Measurements from ENCODE around the gene CBFB.
"Not testable (repeated sequence)": the region's sequence is repeated elsewhere in the genome, so short reads cannot be mapped to it uniquely, and the experiment has no call there.

CBFB gene

GRCh38 chr16:67114793-67115192, 85.8 kb downstream of the CBFB start:
- Histone ChIP-seq H3K36me3 (ENCODE audit: insufficient read depth, low read length) (no peaks in the 10 kb centered on the region), H3K9me3 (ENCODE audit: insufficient read depth, low read depth, low read length) (no peaks in the 10 kb centered on the region), H3K27ac (ENCODE audit: low read depth, low read length) (no peak overlapping the region), H3K9ac (ENCODE audit: low read depth, low read length) (no peak overlapping the region), H3K4me3 (ENCODE audit: low read length) (no peak overlapping the region), H3K27me3 (ENCODE audit: insufficient read depth, low read length) (no peaks in the 10 kb centered on the region), H3K4me1 (ENCODE audit: insufficient read depth, low read length) (0 out of 2 replicates have a peak, but pooled peaks cover 3% of the 10 kb centered on the region)
- WGBS = 80% methylated on average over 2 of the region's 2 CpGs

GRCh38 chr16:67115639-67116038, 86.7 kb downstream of the CBFB start:
- no peaks in the 10 kb centered on the region for H3K9me3 ChIP-seq (ENCODE audit: insufficient read depth, low read depth, low read length)
- 0 out of 2 replicates have a peak, but pooled peaks cover 3% of the 10 kb centered on the region for H3K4me1 ChIP-seq (ENCODE audit: insufficient read depth, low read length)
- H3K9ac ChIP-seq (ENCODE audit: low read depth, low read length) = no peak overlapping the region
- H3K4me3 ChIP-seq (ENCODE audit: low read length) = no peak overlapping the region
- no peak overlapping the region for H3K27ac ChIP-seq (ENCODE audit: low read depth, low read length)
- WGBS = 90% methylated on average over 7 of the region's 7 CpGs
- H3K36me3 ChIP-seq (ENCODE audit: insufficient read depth, low read length) = peaks cover 5% of the 10 kb centered on the region; the same call in 1 of the 2 replicates
- H3K27me3 ChIP-seq (ENCODE audit: insufficient read depth, low read length) = no peaks in the 10 kb centered on the region

- peaks cover 9% of the 10 kb centered on the region for H3K36me3 ChIP-seq (ENCODE audit: insufficient read depth, low read length)
- no peak overlapping the region for H3K4me3 ChIP-seq (ENCODE audit: low read length)
- WGBS = 93% methylated on average over 13 of the region's 13 CpGs
- H3K9ac ChIP-seq (ENCODE audit: low read depth, low read length) = no peak overlapping the region
- H3K27me3 ChIP-seq (ENCODE audit: insufficient read depth, low read length) = no peaks in the 10 kb centered on the region
- no peak overlapping the region for H3K27ac ChIP-seq (ENCODE audit: low read depth, low read length)
- 0 out of 2 replicates have a peak, but pooled peaks cover 3% of the 10 kb centered on the region for H3K4me1 ChIP-seq (ENCODE audit: insufficient read depth, low read length)
- no peaks in the 10 kb centered on the region for H3K9me3 ChIP-seq (ENCODE audit: insufficient read depth, low read depth, low read length)
Observed at GRCh38 chr16:67116388-67117311, 87.7 kb downstream of the CBFB start.

GRCh38 chr16:67117716-67118115, 88.8 kb downstream of the CBFB start:
- H3K4me3 ChIP-seq (ENCODE audit: low read length) = no peak overlapping the region
- H3K36me3 ChIP-seq (ENCODE audit: insufficient read depth, low read length) = peaks cover 15% of the 10 kb centered on the region
- no peaks in the 10 kb centered on the region for H3K27me3 ChIP-seq (ENCODE audit: insufficient read depth, low read length)
- 0 out of 2 replicates have a peak, but pooled peaks cover 3% of the 10 kb centered on the region for H3K4me1 ChIP-seq (ENCODE audit: insufficient read depth, low read length)
- 92% methylated on average over 6 of the region's 9 CpGs for WGBS
- no peak overlapping the region for H3K27ac ChIP-seq (ENCODE audit: low read depth, low read length)
- no peaks in the 10 kb centered on the region for H3K9me3 ChIP-seq (ENCODE audit: insufficient read depth, low read depth, low read length)
- H3K9ac ChIP-seq (ENCODE audit: low read depth, low read length) = no peak overlapping the region

GRCh38 chr16:67120025-67120424, 91.1 kb downstream of the CBFB start:
- H3K9ac ChIP-seq (ENCODE audit: low read depth, low read length) = no peak overlapping the region
- H3K27me3 ChIP-seq (ENCODE audit: insufficient read depth, low read length) = no peaks in the 10 kb centered on the region
- H3K36me3 ChIP-seq (ENCODE audit: insufficient read depth, low read length) = peaks cover 29% of the 10 kb centered on the region
- H3K4me3 ChIP-seq (ENCODE audit: low read length) = no peak overlapping the region
- H3K4me1 ChIP-seq (ENCODE audit: insufficient read depth, low read length) = 0 out of 2 replicates have a peak, but pooled peaks cover 3% of the 10 kb centered on the region
- 93% methylated on average over 5 of the region's 5 CpGs for WGBS
- no peaks in the 10 kb centered on the region for H3K9me3 ChIP-seq (ENCODE audit: insufficient read depth, low read depth, low read length)
- no peak overlapping the region for H3K27ac ChIP-seq (ENCODE audit: low read depth, low read length)

GRCh38 chr16:67122799-67123198, 93.8 kb downstream of the CBFB start:
- not testable (repeated sequence) for H3K9ac ChIP-seq (ENCODE audit: low read depth, low read length); H3K9me3 ChIP-seq (ENCODE audit: insufficient read depth, low read depth, low read length); H3K4me3 ChIP-seq (ENCODE audit: low read length); H3K27me3 ChIP-seq (ENCODE audit: insufficient read depth, low read length); H3K27ac ChIP-seq (ENCODE audit: low read depth, low read length); H3K4me1 ChIP-seq (ENCODE audit: insufficient read depth, low read length)
- H3K36me3 ChIP-seq (ENCODE audit: insufficient read depth, low read length) = peaks cover 40% of the 10 kb centered on the region
- 92% methylated on average over 5 of the region's 5 CpGs for WGBS

- Histone ChIP-seq H3K36me3 (ENCODE audit: insufficient read depth, low read length) (peaks cover 47% of the 10 kb centered on the region), H3K27ac (ENCODE audit: low read depth, low read length) (no peak overlapping the region), H3K9ac (ENCODE audit: low read depth, low read length) (no peak overlapping the region), H3K27me3 (ENCODE audit: insufficient read depth, low read length) (no peaks in the 10 kb centered on the region), H3K4me3 (ENCODE audit: low read length) (no peak overlapping the region), H3K9me3 (ENCODE audit: insufficient read depth, low read depth, low read length) (no peaks in the 10 kb centered on the region), H3K4me1 (ENCODE audit: insufficient read depth, low read length) (no peaks in the 10 kb centered on the region)
Observed at GRCh38 chr16:67128417-67128816, 99.5 kb downstream of the CBFB start.

- Histone ChIP-seq H3K4me1 (ENCODE audit: insufficient read depth, low read length) (no peaks in the 10 kb centered on the region), H3K9ac (ENCODE audit: low read depth, low read length) (no peak overlapping the region), H3K9me3 (ENCODE audit: insufficient read depth, low read depth, low read length) (no peaks in the 10 kb centered on the region), H3K4me3 (ENCODE audit: low read length) (no peak overlapping the region), H3K27me3 (ENCODE audit: insufficient read depth, low read length) (no peaks in the 10 kb centered on the region), H3K36me3 (ENCODE audit: insufficient read depth, low read length) (peaks cover 44% of the 10 kb centered on the region), H3K27ac (ENCODE audit: low read depth, low read length) (no peak overlapping the region)
- WGBS = 92% methylated on average over 3 of the region's 3 CpGs
Observed at GRCh38 chr16:67128887-67129286, 99.9 kb downstream of the CBFB start.

- Histone ChIP-seq H3K27me3 (ENCODE audit: insufficient read depth, low read length) (no peaks in the 10 kb centered on the region), H3K9ac (ENCODE audit: low read depth, low read length) (no peak overlapping the region), H3K36me3 (ENCODE audit: insufficient read depth, low read length) (peaks cover 45% of the 10 kb centered on the region), H3K4me1 (ENCODE audit: insufficient read depth, low read length) (no peaks in the 10 kb centered on the region), H3K27ac (ENCODE audit: low read depth, low read length) (no peak overlapping the region), H3K4me3 (ENCODE audit: low read length) (no peak overlapping the region), H3K9me3 (ENCODE audit: insufficient read depth, low read depth, low read length) (no peaks in the 10 kb centered on the region)
- 100% methylated on average over 3 of the region's 3 CpGs for WGBS
Observed at GRCh38 chr16:67129422-67129821, 100.5 kb downstream of the CBFB start.

GRCh38 chr16:67137605-67138004, 108.7 kb downstream of the CBFB start:
- Histone ChIP-seq H3K27me3 (ENCODE audit: insufficient read depth, low read length) (no peaks in the 10 kb centered on the region), H3K9ac (ENCODE audit: low read depth, low read length) (no peak overlapping the region), H3K4me1 (ENCODE audit: insufficient read depth, low read length) (no peaks in the 10 kb centered on the region), H3K36me3 (ENCODE audit: insufficient read depth, low read length) (peaks cover 82% of the 10 kb centered on the region), H3K9me3 (ENCODE audit: insufficient read depth, low read depth, low read length) (no peaks in the 10 kb centered on the region), H3K27ac (ENCODE audit: low read depth, low read length) (no peak overlapping the region), H3K4me3 (ENCODE audit: low read length) (no peak overlapping the region)
- WGBS = 92% methylated on average over 3 of the region's 3 CpGs

GRCh38 chr16:67141391-67141790, 112.4 kb downstream of the CBFB start:
- H3K4me3 ChIP-seq (ENCODE audit: low read length) = no peak overlapping the region
- H3K9ac ChIP-seq (ENCODE audit: low read depth, low read length) = no peak overlapping the region
- 97% methylated on average over 13 of the region's 13 CpGs for WGBS
- H3K27me3 ChIP-seq (ENCODE audit: insufficient read depth, low read length) = no peaks in the 10 kb centered on the region
- H3K36me3 ChIP-seq (ENCODE audit: insufficient read depth, low read length) = peaks cover 87% of the 10 kb centered on the region
- H3K27ac ChIP-seq (ENCODE audit: low read depth, low read length) = no peak overlapping the region
- no peaks in the 10 kb centered on the region for H3K4me1 ChIP-seq (ENCODE audit: insufficient read depth, low read length)
- no peaks in the 10 kb centered on the region for H3K9me3 ChIP-seq (ENCODE audit: insufficient read depth, low read depth, low read length)
